GM19452 (cell line): Measurements from ENCODE around the gene CDR2L.
"Not testable (repeated sequence)": the region's sequence is repeated elsewhere in the genome, so short reads cannot be mapped to it uniquely, and the experiment has no call there.

Experiments
- ATAC-seq: cut with Tn5 transposase; IDR thresholded peaks from one replicate; pipeline ENCODE4 v1.9.1; 2021; ENCODE audit not compliant: unreplicated experiment

Gene CDR2L

GRCh38 chr17:74981318-74981978 is 6.0 kb upstream of the CDR2L start:
- no peak for ATAC-seq

GRCh38 chr17:74981979-74982662 is 5.3 kb upstream of the CDR2L start:
- ATAC-seq, result peak; percentile 60

GRCh38 chr17:74982663-74983313 is 4.6 kb upstream of the CDR2L start:
- not testable (repeated sequence) for ATAC-seq

DNA sequence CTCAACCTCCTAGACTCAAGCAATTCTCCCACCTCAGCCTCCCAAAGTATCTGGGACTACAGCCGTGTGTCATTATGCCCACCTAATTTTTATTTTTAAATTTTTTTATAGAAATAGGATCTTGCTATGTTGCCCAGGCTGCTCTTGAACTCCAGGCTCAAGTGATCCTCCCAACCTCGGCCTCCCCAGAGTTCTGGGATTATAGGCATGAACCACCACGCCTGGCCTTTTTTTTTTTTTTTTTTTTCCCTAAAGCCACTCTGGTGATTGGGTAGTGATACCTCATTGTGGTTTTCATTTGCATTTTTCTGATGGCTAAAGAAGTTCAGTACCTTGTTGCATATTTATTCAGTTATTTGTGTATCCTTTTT is 1.2 kb upstream of the CDR2L start:
- ATAC-seq, result no peak

DNA sequence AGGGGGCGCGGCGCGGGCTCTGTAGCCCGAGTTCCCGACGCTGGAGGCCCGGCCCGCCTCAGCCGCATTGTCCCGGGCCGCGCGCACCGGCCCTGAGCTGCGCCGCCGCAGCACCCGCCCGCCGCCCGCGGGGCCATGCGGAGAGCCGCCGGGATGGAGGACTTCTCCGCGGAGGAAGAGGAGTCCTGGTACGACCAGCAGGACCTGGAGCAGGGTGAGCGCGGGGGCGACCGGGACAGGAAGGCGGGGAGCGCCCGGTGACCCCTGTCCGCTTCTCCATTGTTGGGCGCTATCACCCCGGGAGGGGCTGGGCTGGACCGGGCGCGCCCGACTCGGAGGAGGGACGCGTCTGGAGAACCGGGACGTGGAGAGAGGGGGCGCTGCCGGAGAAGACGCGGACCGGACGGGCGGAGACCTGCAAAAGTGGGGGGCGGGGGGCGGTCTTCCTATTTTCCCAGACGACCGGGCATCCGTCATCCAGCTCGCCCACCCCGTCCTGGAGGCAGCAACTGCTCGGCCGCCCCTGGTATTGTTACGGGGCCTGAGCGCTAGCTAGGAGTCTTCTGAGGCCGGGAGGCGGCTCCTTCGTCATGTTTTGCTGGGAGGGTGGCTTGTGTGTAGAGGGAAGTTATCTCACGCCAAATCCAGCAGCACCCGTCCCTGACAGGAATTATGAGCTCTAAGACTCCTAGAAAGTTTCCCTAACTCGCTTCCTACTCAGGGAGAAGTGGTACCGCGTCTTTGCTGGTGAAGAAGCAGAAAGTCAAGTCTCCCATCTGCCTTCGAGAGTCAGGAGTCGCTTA is 678 bp downstream of the CDR2L start:
- ATAC-seq, result peak; percentile 23

GRCh38 chr17:74990581-74991105 is 3.2 kb downstream of the CDR2L start:
- no peak for ATAC-seq

DNA sequence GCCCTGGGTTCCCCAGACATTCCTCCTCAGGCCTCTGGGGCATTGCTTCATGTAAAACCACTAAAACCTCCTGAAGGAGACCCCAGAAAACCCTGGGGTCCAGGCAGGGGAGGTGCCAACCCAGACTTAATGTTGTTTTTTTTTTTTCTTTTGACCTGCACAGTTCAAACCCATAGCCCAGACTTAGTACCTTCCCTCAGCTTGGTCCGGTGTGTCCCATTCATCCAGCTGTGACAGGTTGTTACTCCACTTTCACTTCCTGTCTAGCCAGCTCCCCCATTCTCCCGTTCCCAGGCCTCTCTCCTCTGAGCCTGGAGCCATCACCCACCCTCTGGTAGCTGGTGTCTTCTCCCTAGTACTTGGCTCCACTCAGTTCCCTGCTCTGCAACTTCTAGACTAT is 4.8 kb downstream of the CDR2L start:
- ATAC-seq, result no peak

DNA sequence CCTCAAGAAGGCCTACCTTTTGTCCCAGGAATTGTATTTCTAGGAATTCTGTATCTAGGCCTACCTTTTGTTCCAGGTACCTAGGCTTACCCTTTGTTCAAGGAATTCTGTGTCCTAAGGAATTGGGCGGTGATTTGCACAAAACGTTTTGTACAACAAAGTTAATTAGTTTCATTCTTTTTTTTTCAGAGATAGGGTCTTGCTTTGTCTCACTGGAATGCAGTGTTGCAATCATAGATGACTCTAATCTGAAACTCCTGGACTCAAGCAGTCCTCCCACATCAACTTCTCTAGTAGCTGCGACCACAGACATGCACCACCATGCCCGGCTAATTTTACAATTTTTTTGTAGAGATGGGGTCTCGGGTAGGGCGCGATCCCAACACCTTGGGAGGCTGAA is 7.0 kb downstream of the CDR2L start:
- no peak for ATAC-seq

- no peak for ATAC-seq
Observed at GRCh38 chr17:74995847-74996246, 8.4 kb downstream of the CDR2L start.

GRCh38 chr17:74998783-74999182 is 11.4 kb downstream of the CDR2L start:
- ATAC-seq, result no peak

DNA sequence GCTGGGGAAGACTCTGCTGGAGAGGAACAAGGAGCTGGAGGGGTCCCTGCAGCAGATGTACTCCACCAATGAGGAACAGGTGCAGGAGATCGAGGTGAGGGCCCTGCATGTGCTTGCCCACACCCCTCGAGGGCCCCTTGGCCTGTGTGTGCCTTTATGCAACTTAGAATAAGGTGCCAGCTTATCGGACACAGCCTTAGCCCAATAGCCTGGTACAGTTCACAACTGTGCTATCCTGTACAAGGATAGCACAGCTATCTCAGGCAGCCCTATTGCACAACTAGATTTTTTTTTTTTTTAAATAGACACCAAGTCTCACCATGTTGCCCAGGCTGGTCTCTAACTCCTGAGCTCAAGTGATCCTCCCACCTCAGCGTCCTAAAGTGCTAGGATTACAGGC is 12.1 kb downstream of the CDR2L start:
- ATAC-seq, result no peak

DNA sequence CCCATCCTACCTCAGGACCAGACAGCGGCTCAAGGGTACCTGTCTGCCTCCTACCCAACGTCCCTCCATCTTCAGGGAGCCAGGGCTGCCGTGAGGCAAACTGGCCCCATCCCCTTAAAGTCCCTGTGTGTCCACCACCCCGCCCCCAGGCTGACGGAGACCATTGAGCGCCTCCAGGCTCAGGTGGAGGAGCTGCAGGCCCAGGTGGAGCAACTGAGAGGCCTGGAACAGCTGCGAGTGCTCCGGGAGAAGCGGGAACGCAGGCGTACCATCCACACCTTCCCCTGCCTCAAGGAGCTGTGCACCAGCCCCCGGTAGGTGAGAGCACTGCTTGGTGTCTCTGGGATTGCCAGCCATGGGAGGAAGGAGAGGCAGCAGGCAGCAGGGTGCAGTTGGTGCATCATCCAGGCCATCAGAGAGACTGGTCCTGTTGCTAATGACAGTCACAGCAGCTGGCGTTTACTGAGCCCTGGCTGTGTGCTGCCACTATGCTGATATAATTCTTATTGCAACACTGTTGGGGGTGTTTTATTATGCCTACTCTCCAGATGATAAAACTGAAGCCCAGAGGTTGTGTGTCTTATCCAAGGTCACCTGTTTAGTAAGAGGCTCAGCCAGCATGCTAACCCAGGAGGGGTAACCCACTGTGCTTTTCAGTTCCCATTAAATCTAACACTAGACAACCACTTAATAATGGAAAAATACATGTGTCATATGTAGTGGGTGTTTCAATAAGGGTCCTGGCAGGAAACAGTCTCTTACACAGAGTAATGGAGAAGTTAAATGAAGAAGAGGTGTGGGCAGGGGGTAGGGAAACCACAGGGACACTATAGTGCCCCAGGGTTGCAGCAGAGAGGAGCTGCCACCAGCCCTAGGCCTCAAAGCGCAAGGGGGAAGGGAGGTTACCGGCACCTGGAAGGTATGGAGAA is 14.7 kb downstream of the CDR2L start:
- ATAC-seq, result no peak

DNA sequence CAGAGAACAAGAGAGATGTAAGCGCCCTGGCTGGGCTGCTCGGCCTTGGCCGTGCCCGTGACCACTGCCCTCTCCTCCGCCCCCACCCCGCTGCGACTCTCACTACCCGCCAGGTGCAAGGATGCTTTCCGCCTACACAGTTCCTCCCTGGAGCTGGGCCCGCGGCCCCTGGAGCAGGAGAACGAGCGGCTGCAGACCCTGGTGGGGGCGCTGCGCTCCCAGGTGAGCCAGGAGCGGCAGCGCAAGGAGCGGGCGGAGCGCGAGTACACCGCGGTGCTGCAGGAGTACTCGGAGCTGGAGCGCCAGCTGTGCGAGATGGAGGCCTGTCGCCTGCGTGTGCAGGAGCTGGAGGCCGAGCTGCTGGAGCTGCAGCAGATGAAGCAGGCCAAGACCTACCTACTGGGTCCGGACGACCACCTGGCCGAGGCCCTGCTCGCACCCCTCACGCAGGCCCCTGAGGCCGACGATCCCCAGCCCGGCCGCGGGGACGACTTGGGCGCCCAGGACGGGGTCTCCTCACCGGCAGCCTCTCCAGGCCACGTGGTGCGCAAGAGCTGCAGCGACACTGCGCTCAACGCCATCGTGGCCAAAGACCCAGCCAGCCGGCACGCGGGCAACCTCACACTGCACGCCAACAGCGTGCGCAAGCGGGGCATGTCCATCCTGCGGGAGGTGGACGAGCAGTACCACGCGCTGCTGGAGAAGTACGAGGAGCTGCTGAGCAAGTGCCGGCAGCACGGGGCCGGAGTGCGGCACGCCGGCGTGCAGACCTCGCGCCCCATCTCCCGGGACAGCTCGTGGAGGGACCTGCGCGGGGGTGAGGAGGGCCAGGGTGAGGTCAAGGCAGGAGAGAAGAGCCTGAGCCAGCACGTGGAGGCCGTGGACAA is 15.9 kb downstream of the CDR2L start:
- ATAC-seq, result no peak

DNA sequence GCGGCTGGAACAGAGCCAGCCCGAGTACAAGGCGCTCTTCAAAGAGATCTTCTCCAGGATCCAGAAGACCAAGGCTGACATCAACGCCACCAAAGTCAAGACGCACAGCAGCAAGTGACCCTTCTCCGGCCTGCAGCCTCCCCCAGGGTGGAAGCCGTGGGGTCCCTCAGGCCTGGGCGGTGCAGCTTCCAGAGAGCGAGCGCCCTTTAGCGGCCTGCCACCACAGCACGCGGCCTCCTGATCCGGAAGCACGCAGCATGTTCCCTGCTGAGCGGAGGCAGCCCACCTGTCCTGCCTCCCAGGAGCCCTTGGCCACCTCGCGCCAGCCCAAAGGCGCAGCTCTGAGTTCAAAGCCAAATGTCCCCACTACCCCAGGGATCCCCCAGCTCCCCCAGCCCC is 16.5 kb downstream of the CDR2L start:
- ATAC-seq, result no peak

DNA sequence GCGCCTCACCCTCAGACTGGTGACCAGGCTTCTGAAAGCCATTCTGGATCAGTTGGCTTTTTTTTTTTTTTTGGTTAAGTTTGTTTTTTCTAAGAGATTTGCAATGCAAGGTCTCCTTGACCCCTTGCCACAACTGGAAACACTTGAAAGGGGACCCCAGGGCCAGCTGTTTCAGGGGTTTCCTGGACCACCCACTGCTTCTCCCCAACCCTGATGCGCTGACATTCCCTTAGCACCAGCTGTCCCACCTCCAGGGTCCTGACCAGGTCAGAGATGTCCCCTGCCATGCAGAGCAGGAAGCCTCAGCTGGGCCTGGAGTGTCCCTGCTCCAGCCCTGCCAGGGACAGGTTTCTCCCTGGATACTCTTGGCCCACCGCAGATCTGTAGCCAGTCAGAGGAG is 16.9 kb downstream of the CDR2L start:
- ATAC-seq, result no peak

GRCh38 chr17:75005291-75005690 is 17.9 kb downstream of the CDR2L start:
- ATAC-seq, result no peak

DNA sequence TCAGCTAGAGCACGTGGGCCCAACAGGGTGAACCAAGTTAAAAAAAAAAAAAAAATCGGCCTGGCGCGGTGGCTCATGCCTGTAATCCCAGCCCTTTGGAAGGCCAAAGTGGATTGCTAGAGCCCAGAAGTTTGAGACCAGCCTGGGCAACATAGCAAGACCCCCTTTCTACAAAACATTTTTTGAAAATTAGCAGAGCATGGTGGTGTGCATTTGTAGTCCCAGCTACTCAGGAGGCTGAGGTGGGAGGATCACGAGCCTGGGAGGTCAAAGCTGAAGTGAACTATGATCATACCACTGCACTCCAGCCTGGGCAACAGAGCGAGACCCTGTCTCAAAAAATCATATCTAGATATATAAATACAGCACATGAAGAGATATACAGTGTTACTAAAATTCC is 18.7 kb downstream of the CDR2L start:
- not testable (repeated sequence) for ATAC-seq

DNA sequence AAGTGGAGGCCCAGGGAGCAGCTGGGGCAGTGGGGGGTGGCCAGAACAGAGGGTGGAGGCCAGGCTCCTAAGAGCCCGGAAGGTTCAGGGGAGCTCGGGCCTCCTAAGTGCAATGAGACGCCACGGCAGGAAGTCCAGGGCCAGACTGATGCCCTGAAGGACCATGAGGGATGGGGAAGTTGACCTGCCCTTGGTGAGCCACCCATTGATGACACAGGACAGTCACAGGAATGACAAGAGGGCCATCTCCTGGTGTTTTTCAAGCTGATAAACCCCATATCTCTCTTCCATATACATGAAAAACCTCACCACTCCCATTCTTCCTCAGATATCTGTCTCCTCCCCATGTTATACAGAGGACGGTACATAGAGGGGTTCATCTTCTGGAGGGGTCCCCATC is 19.2 kb downstream of the CDR2L start:
- no peak for ATAC-seq

- no peak for ATAC-seq
Observed at GRCh38 chr17:75008373-75008772, 20.9 kb downstream of the CDR2L start.
